WTC11 (cell line): ENCODE measurements around the gene MAGEA8. TPM values are rescaled to one million over a fixed set of nuclear protein-coding genes. Genes with fewer than 3 reads are reported as not detected.

Experiments used
- ATAC-seq: fragments of 200-7000 bp; cut with Tn5 transposase; 2 replicates; pipeline ENCODE4 v1.10.0; 2021; ENCODE audit warnings: mild to moderate bottlenecking, moderate library complexity
- CTCF ChIA-PET: fragments of 300-600 bp; sonication (Branson Sonifier 250); formaldehyde crosslinking; loops from one replicate; lab custom pipeline; 2021; ENCODE audit warnings: antibody characterized with exemption; lab: Charles Lee
- POLR2A ChIA-PET: fragments of 350-600 bp; sonication (Branson Sonifier 250); formaldehyde crosslinking; loops from one replicate; lab custom pipeline; 2021; ENCODE audit warnings: antibody characterized with exemption; lab: Charles Lee
- DNase-seq: peaks from one replicate; pipeline ENCODE4 v3.0.0; 2021; ENCODE audit warnings: low spot score
- H3K27ac Mint-ChIP-seq: 2 replicates; pipeline ENCODE4 v1.8.0; 2021; ENCODE audit warnings: mixed read lengths
- H3K27me3 Mint-ChIP-seq: 2 replicates; pipeline ENCODE4 v1.8.0; 2021; ENCODE audit warnings: low read depth, mild to moderate bottlenecking, moderate library complexity, mixed read lengths
- H3K36me3 Mint-ChIP-seq: 2 replicates; pipeline ENCODE4 v1.8.0; 2021; ENCODE audit warnings: mixed read lengths
- H3K4me1 Mint-ChIP-seq: 2 replicates; pipeline ENCODE4 v1.8.0; 2022; ENCODE audit warnings: mixed read lengths
- H3K4me3 Mint-ChIP-seq: 2 replicates; pipeline ENCODE4 v1.8.0; 2021; ENCODE audit warnings: mild to moderate bottlenecking, moderate library complexity, mixed read lengths
- H3K9me3 Mint-ChIP-seq: 2 replicates; pipeline ENCODE4 v1.8.0; 2021; ENCODE audit warnings: mixed read lengths
- GTF2I ChIP-seq: fragments of 250-450 bp; sonication (Bioruptor Pico); conservative IDR thresholded peaks from 2 replicates; pipeline ENCODE4 v1.4.0; 2021; ENCODE audit warnings: mild to moderate bottlenecking
- HMGA2 ChIP-seq: fragments of 250-450 bp; sonication (Bioruptor Pico); IDR thresholded peaks from 2 replicates; pipeline ENCODE4 v1.4.0; 2021; ENCODE audit warnings: mild to moderate bottlenecking, moderate library complexity
- JUN ChIP-seq: sonication (generic); formaldehyde crosslinking; IDR thresholded peaks from 2 replicates; pipeline ENCODE4 v1.8.0; 2023; ENCODE audit warnings: mild to moderate bottlenecking, missing genetic modification reagents
- NFYB ChIP-seq: sonication (generic); formaldehyde crosslinking; conservative IDR thresholded peaks from 2 replicates; pipeline ENCODE4 v1.8.0; 2022; ENCODE audit warnings: low read depth, missing genetic modification reagents
- NR2C2 ChIP-seq: sonication (generic); formaldehyde crosslinking; IDR thresholded peaks from 2 replicates; pipeline ENCODE4 v1.8.0; 2022; ENCODE audit warnings: mild to moderate bottlenecking, missing genetic modification reagents
- TCF7 ChIP-seq: sonication (generic); formaldehyde crosslinking; IDR thresholded peaks from 2 replicates; pipeline ENCODE4 v1.8.0; 2022; ENCODE audit warnings: mild to moderate bottlenecking, low read depth, missing genetic modification reagents, moderate library complexity
- TP53 ChIP-seq: sonication (generic); formaldehyde crosslinking; IDR thresholded peaks from 2 replicates; pipeline ENCODE4 v1.8.1; 2023; ENCODE audit warnings: mild to moderate bottlenecking, missing genetic modification reagents
- ZNF671 ChIP-seq: fragments of 250-450 bp; sonication (Bioruptor Pico); IDR thresholded peaks from 2 replicates; pipeline ENCODE4 v1.8.0; 2021; ENCODE audit warnings: mild to moderate bottlenecking
- total RNA-seq: library from RNA; stranded (reverse); gene quantifications from 3 replicates; pipeline ENCODE4 v1.2.3, GENCODE V29; 2021
- TF ChIP-seq, protein P1 (sequence below): sonication (generic); formaldehyde crosslinking; IDR thresholded peaks from 2 replicates; pipeline ENCODE4 v1.8.0; 2023; ENCODE audit warnings: mild to moderate bottlenecking, missing genetic modification reagents
- TF ChIP-seq, protein P2 (sequence below): fragments of 200-600 bp; IDR thresholded peaks from 2 replicates; pipeline ENCODE4 v1.8.0; 2022; ENCODE audit warnings: antibody characterized with exemption
- TF ChIP-seq, protein P3 (sequence below): fragments of 250-450 bp; sonication (Bioruptor Pico); IDR thresholded peaks from 2 replicates; pipeline ENCODE4 v1.9.0; 2021; ENCODE audit warnings: mild to moderate bottlenecking

The MAGEA8 gene
- total RNA-seq, 1 experiment from 2014 or later: not detected

DNA sequence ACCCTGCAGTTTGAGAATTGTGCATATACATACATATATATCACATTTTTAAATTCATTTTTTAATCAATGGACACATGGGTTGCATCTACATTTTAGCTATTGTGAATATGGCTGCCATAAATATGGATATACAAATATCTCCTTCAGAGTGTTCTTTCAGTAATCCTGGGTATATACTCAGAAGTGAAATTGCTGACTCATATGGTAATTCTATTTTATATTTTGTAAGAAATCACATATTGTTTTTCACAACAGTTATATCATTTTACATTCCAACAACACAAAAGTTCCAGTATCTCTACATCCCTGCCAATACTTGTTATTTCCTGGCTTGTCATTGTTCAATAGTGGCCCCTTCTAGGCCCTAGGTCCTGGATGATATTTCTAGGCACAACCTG is 27.7 kb downstream of the MAGEA8 start:
- no peak for DNase-seq
- no peak for ATAC-seq
- Mint-ChIP-seq H3K36me3 (no peaks in the 10 kb centered on the region), H3K27ac (no peak overlapping the region), H3K9me3 (peaks cover 14% of the 10 kb centered on the region), H3K4me3 (no peak overlapping the region), H3K4me1 (peaks cover 17% of the 10 kb centered on the region), H3K27me3 (no peaks in the 10 kb centered on the region; the same call in 1 of the 2 replicates)
- POLR2A ChIA-PET: no interaction called here
- TF ChIP-seq ZNF671: no peak
- no peak for TF ChIP-seq TP53 (CRISPR knock-in tag)
- TF ChIP-seq, protein P1, sequence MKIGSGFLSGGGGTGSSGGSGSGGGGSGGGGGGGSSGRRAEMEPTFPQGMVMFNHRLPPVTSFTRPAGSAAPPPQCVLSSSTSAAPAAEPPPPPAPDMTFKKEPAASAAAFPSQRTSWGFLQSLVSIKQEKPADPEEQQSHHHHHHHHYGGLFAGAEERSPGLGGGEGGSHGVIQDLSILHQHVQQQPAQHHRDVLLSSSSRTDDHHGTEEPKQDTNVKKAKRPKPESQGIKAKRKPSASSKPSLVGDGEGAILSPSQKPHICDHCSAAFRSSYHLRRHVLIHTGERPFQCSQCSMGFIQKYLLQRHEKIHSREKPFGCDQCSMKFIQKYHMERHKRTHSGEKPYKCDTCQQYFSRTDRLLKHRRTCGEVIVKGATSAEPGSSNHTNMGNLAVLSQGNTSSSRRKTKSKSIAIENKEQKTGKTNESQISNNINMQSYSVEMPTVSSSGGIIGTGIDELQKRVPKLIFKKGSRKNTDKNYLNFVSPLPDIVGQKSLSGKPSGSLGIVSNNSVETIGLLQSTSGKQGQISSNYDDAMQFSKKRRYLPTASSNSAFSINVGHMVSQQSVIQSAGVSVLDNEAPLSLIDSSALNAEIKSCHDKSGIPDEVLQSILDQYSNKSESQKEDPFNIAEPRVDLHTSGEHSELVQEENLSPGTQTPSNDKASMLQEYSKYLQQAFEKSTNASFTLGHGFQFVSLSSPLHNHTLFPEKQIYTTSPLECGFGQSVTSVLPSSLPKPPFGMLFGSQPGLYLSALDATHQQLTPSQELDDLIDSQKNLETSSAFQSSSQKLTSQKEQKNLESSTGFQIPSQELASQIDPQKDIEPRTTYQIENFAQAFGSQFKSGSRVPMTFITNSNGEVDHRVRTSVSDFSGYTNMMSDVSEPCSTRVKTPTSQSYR (CRISPR knock-in tag): no peak
- no peak for TF ChIP-seq GTF2I
- CTCF ChIA-PET: no interaction called here

DNA sequence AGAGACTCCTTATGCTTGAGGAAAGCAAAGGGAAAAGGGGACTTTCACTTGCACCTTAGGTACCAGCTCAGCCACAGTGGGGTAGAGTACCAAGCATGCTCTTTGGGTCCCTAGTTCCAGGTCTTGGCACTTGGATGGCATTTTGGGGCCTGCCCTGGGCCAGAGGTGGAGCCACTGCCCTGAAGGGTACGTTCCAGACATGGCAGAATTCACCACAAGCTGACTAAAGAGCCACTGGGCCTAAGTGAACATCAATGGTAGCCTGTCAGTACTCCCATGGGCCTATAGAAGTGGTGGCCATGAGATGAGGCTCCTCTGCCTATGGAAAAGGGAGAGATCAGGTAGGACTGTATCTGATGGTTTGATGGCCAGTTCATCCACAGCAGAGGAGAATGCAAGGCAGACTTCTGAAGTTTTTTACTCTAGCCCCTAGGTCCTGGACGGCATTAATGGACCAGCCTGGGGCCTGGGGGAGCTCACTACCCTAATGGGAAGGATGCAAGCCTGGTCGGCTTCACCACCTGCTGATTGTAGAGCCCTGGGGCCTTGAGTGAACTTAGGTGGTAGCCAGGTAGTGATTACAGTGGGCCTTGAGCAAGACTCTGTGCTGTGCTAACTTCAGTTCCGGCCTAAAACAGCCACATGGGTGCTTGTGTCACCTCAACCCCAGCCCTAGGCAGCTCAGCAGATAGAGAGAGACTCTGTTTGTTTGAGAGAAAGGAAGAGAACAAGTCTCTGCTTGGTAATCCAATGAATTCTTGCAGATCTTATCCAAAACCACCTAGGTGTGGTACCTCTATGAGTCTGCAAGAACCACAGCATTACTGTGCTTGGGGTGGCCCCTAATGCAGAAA is 28.6 kb downstream of the MAGEA8 start:
- TF ChIP-seq JUN (CRISPR knock-in tag): no peak
- ATAC-seq: no peak
- CTCF ChIA-PET: interaction anchor here (0.8 kb wide), 2 partner anchors 28 to 29 kb away, joined by 3 read pairs; partner anchors contain the start of gene EOLA2

DNA sequence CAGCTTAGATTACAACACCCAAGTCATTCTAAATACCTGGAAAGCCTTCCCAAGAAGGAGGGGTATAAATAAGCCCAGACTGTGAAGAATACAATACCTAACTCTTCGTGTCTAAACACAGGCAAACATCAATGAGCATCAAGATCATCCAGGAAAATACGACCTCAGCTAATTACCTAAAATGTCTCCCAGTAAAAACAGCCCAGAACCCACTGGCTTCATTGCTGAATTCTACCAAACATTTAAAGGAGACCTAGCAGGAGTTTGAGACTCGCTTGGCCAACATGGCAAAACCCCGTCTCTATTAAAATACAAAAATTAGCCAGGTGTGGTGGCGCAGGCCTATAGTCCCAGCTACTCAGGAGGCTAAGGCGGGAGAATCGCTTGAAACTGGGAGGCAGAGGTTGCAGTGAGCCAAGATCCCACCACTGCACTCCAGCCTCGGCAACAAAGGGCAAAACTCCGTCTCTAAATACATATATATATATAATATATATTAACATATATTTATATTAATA is 29.3 kb downstream of the MAGEA8 start:
- CTCF ChIA-PET: interaction anchor here (0.8 kb wide), 2 partner anchors 28 to 29 kb away, joined by 3 read pairs; partner anchors contain the start of gene EOLA2
- H3K4me1 Mint-ChIP-seq: peaks cover 4% of the 10 kb centered on the region; the same call in 1 of the 2 replicates
- ATAC-seq: no peak
- POLR2A ChIA-PET: no interaction called here
- no peak overlapping the region for H3K27ac Mint-ChIP-seq
- H3K36me3 Mint-ChIP-seq: no peaks in the 10 kb centered on the region
- H3K4me3 Mint-ChIP-seq: no peak overlapping the region
- peaks cover 20% of the 10 kb centered on the region for H3K9me3 Mint-ChIP-seq
- no peak for DNase-seq
- TF ChIP-seq, protein P2, sequence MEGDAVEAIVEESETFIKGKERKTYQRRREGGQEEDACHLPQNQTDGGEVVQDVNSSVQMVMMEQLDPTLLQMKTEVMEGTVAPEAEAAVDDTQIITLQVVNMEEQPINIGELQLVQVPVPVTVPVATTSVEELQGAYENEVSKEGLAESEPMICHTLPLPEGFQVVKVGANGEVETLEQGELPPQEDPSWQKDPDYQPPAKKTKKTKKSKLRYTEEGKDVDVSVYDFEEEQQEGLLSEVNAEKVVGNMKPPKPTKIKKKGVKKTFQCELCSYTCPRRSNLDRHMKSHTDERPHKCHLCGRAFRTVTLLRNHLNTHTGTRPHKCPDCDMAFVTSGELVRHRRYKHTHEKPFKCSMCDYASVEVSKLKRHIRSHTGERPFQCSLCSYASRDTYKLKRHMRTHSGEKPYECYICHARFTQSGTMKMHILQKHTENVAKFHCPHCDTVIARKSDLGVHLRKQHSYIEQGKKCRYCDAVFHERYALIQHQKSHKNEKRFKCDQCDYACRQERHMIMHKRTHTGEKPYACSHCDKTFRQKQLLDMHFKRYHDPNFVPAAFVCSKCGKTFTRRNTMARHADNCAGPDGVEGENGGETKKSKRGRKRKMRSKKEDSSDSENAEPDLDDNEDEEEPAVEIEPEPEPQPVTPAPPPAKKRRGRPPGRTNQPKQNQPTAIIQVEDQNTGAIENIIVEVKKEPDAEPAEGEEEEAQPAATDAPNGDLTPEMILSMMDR: no peak
- TF ChIP-seq TCF7 (CRISPR knock-in tag) (no peak), NFYB (CRISPR knock-in tag) (no peak), NR2C2 (CRISPR knock-in tag) (no peak), TP53 (CRISPR knock-in tag) (no peak), HMGA2 (CRISPR knock-in tag) (peak; percentile 71; the same call in 1 of the 2 replicates)
- TF ChIP-seq, protein P3, sequence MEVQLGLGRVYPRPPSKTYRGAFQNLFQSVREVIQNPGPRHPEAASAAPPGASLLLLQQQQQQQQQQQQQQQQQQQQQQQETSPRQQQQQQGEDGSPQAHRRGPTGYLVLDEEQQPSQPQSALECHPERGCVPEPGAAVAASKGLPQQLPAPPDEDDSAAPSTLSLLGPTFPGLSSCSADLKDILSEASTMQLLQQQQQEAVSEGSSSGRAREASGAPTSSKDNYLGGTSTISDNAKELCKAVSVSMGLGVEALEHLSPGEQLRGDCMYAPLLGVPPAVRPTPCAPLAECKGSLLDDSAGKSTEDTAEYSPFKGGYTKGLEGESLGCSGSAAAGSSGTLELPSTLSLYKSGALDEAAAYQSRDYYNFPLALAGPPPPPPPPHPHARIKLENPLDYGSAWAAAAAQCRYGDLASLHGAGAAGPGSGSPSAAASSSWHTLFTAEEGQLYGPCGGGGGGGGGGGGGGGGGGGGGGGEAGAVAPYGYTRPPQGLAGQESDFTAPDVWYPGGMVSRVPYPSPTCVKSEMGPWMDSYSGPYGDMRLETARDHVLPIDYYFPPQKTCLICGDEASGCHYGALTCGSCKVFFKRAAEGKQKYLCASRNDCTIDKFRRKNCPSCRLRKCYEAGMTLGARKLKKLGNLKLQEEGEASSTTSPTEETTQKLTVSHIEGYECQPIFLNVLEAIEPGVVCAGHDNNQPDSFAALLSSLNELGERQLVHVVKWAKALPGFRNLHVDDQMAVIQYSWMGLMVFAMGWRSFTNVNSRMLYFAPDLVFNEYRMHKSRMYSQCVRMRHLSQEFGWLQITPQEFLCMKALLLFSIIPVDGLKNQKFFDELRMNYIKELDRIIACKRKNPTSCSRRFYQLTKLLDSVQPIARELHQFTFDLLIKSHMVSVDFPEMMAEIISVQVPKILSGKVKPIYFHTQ (CRISPR knock-in tag): no peak
- TF ChIP-seq, all 79 proteins: peak for 1
- no peaks in the 10 kb centered on the region; the same call in 1 of the 2 replicates for H3K27me3 Mint-ChIP-seq

More for the DNA sequence above, 28.6 kb downstream of the MAGEA8 start:
- Mint-ChIP-seq H3K27me3 (no peaks in the 10 kb centered on the region; the same call in 1 of the 2 replicates), H3K9me3 (peaks cover 20% of the 10 kb centered on the region), H3K4me3 (no peak overlapping the region), H3K27ac (no peak overlapping the region), H3K36me3 (no peaks in the 10 kb centered on the region), H3K4me1 (peaks cover 8% of the 10 kb centered on the region)
- POLR2A ChIA-PET: no interaction called here
- DNase-seq: no peak
